HCT116 (cell line): ENCODE measurements around the gene TTR. TPM values are rescaled to one million over a fixed set of nuclear protein-coding genes. Genes with fewer than 3 reads are reported as not detected.

ENCODE experiments used
- ATAC-seq: fragments of 200-7000 bp; cut with Tn5 transposase; 2 replicates; pipeline ENCODE4 v1.9.1; 2020; ENCODE audit warnings: mild to moderate bottlenecking, moderate library complexity
- BruUV-seq: library from RNA; stranded (reverse); fragments of 400-500 nt; replicated peaks from 2 replicates; lab custom pipeline; 2021; lab: Mats Ljungman, UMichigan
- CTCF ChIA-PET: fragments of 300-600 bp; sonication (Branson Sonifier 250); formaldehyde crosslinking; loops from one replicate; lab custom pipeline; 2021; ENCODE audit warnings: antibody characterized with exemption; lab: Charles Lee
- POLR2A ChIA-PET: fragments of 300-600, 350-600 bp; sonication (Branson Sonifier 250); formaldehyde crosslinking; loops from one replicate; lab custom pipeline; 2021; ENCODE audit warnings: antibody characterized with exemption; lab: Charles Lee
- RAD21 ChIA-PET, 2 experiments: fragments of 300-600 bp; sonication (Branson Sonifier 250); formaldehyde crosslinking; loops; one replicate each; lab custom pipeline; 2023; ENCODE audit warnings: low total read pairs in 2 of 2; ENCODE audit not compliant: uncharacterized antibody in 2 of 2, unreplicated experiment in 2 of 2, low non-redundant PET in 1 of 2; lab: Charles Lee
- DNase-seq: peaks from one replicate; pipeline ENCODE4 v3.0.0-alpha.2; 2010; ENCODE audit warnings: low read depth, low spot score
- H2AFZ ChIP-seq: fragments of 200-600 bp; shearing (Covaris generic), sonication (generic); 2 replicates; pipeline ENCODE4 v1.6.1; 2017; ENCODE audit warnings: low read depth, mixed run types, mixed read lengths, antibody characterized with exemption, low read length; ENCODE audit not compliant: poor library complexity, severe bottlenecking
- H3K27ac ChIP-seq: 2 replicates; pipeline ENCODE4 v1.5.1; 2012; ENCODE audit warnings: low read depth, low read length
- H3K27me3 ChIP-seq: fragments of 200-600 bp; sonication (generic); 2 replicates; pipeline ENCODE4 v1.6.1; 2016; ENCODE audit warnings: mixed run types, low read length, mixed read lengths; ENCODE audit not compliant: insufficient read depth
- H3K36me3 ChIP-seq, 2 experiments: fragments of 200-500 bp in 1 of 2; fragments of 200-600 bp in 1 of 2; sonication (Bioruptor generic) in 1 of 2; sonication (generic) in 1 of 2; 2 replicates each; pipeline versions ENCODE4 v1.5.1 to v1.6.1; 2014 to 2016; ENCODE audit warnings: low read length in 2 of 2, inconsistent platforms in 1 of 2, mixed read lengths in 1 of 2, mixed run types in 1 of 2; ENCODE audit not compliant: insufficient read depth in 2 of 2, control insufficient read depth in 1 of 2
- H3K4me1 ChIP-seq, 2 experiments: fragments of 200-600 bp in 1 of 2; sonication (generic) in 1 of 2; 2 replicates each; pipeline versions ENCODE4 v1.5.1 to v1.6.1; 2012 to 2017; ENCODE audit warnings: low read length in 2 of 2, inconsistent platforms in 1 of 2, mild to moderate bottlenecking in 1 of 2, mixed read lengths in 1 of 2, mixed run types in 1 of 2, moderate library complexity in 1 of 2; ENCODE audit not compliant: insufficient read depth in 2 of 2, control insufficient read depth in 1 of 2
- H3K4me2 ChIP-seq: fragments of 200-600 bp; sonication (generic); 2 replicates; pipeline ENCODE4 v1.6.1; 2017; ENCODE audit warnings: mixed run types, low read length, mixed read lengths
- H3K4me3 ChIP-seq, 2 experiments: fragments of 200-600 bp in 1 of 2; sonication (generic) in 1 of 2; replicated peaks in 1 of 2; 2 replicates each; pipeline ENCODE4 v1.5.1; 2011 to 2016; ENCODE audit warnings: low read length in 2 of 2, control low read depth in 1 of 2, low read depth in 1 of 2, mild to moderate bottlenecking in 1 of 2, mixed read lengths in 1 of 2, mixed run types in 1 of 2
- H3K79me2 ChIP-seq: fragments of 200-600 bp; sonication (generic); 2 replicates; pipeline ENCODE4 v1.6.1; 2017; ENCODE audit warnings: mild to moderate bottlenecking, mixed run types, low read length, moderate library complexity, mixed read lengths; ENCODE audit not compliant: insufficient read depth
- H3K9ac ChIP-seq: fragments of 200-600 bp; sonication (generic); 2 replicates; pipeline ENCODE4 v1.6.1; 2016; ENCODE audit warnings: low read length, mixed read lengths
- H3K9me2 ChIP-seq: fragments of 200-600 bp; sonication (generic), shearing (Covaris generic); 2 replicates; pipeline ENCODE4 v1.6.1; 2017; ENCODE audit warnings: mixed run types, mild to moderate bottlenecking, moderate library complexity; ENCODE audit not compliant: insufficient read depth
- H3K9me3 ChIP-seq, 2 experiments: fragments of 200-500 bp in 1 of 2; fragments of 200-600 bp in 1 of 2; sonication (Bioruptor generic) in 1 of 2; sonication (generic) in 1 of 2; 2 replicates each; pipeline ENCODE4 v1.6.1; 2014 to 2017; ENCODE audit warnings: low read length in 2 of 2, mixed read lengths in 2 of 2, inconsistent platforms in 1 of 2, low read depth in 1 of 2, mild to moderate bottlenecking in 1 of 2, mixed run types in 1 of 2, moderate library complexity in 1 of 2; ENCODE audit not compliant: control insufficient read depth in 1 of 2, insufficient read depth in 1 of 2
- H4K20me1 ChIP-seq: fragments of 200-600 bp; sonication (generic), shearing (Covaris generic); 2 replicates; pipeline ENCODE4 v1.6.1; 2017; ENCODE audit warnings: mixed run types, mild to moderate bottlenecking, moderate library complexity; ENCODE audit not compliant: insufficient read depth
- ATF3 ChIP-seq: IDR thresholded peaks from 2 replicates; pipeline ENCODE4 v1.6.1; 2012
- CTCF ChIP-seq, 3 experiments: fragments of 200-600 bp in 1 of 3; sonication (generic) in 1 of 3; IDR thresholded peaks in 2 of 3; conservative IDR thresholded peaks in 1 of 3; 2 replicates each; pipeline ENCODE4 v1.5.1; 2012 to 2017; ENCODE audit warnings: low read depth in 2 of 3, low read length in 2 of 3, antibody characterized with exemption in 1 of 3, borderline replicate concordance in 1 of 3, control low read depth in 1 of 3, mild to moderate bottlenecking in 1 of 3, mixed read lengths in 1 of 3, mixed run types in 1 of 3, moderate library complexity in 1 of 3; ENCODE audit not compliant: insufficient read depth in 1 of 3
- POLR2AphosphoS5 ChIP-seq: IDR thresholded peaks from 2 replicates; pipeline ENCODE4 v1.6.1; 2011; ENCODE audit warnings: mild to moderate bottlenecking, low read depth, low read length, moderate library complexity
- RAD21 ChIP-seq: IDR thresholded peaks from 2 replicates; pipeline ENCODE4 v1.6.1; 2012; ENCODE audit warnings: low read depth, mild to moderate bottlenecking
- intact Hi-C: fragments of 100-400 bp; cut with micrococcal nuclease; formaldehyde crosslinking; loops from 2 replicates; pipeline ENCODE4 v1.10.0; 2022
- total RNA-seq: library from RNA; stranded (reverse); gene quantifications from one replicate; pipeline ENCODE4 v1.2.1, GENCODE V29; 2021; ENCODE audit not compliant: unreplicated experiment

Gene TTR
- total RNA-seq, 1 experiment from 2014 or later, result 1.2 TPM

DNA sequence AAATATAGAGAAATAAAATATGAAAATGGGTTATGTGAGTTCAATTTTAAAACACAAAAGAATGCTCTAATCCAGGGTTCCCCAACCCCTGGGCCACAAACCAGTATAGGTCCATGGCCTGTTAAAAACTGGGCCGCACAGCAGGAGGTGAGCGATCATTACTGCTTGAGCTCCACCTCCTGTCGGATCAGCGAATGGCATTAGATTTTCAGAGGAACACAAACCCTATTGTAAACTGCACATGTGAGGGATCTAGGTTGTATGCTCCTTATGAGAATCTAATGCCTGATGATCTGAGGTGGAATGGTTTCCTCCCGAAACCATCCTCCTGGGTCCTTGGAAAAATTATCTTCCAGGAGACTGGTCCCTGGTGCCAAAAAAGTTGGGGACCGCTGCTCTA is 34.7 kb downstream of the TTR start:
- no peak for ATAC-seq
- no peak overlapping the region for H2AFZ ChIP-seq
- no peaks in the 10 kb centered on the region for H3K27me3 ChIP-seq
- BruUV-seq, result no TSS peak
- H3K4me3 ChIP-seq, result no peak overlapping the region
- TF ChIP-seq CTCF (IDR thresholded peaks at IDR 0.05 in 2 of 3, conservative IDR thresholded peaks at IDR 0.05 in 1 of 3; ENCODE audit: borderline replicate concordance in 1 of 3, insufficient read depth in 1 of 3, low read depth in 2 of 3, low read length in 2 of 3), result 0 out of 6 replicates have a peak, but pooled peaks of 1 of the 3 experiments have one; percentile 5
- no peak for TF ChIP-seq POLR2AphosphoS5
- no peaks in the 10 kb centered on the region for H3K36me3 ChIP-seq
- no peak overlapping the region for H3K27ac ChIP-seq
- ChIA-PET POLR2A (no interaction called here), RAD21 (no interaction called here), CTCF (no interaction called here)
- no peaks in the 10 kb centered on the region for H3K9me2 ChIP-seq
- DNase-seq, result no peak
- no peak overlapping the region for H3K4me2 ChIP-seq
- no peaks in the 10 kb centered on the region for H3K9me3 ChIP-seq
- intact Hi-C loops, result no loop called here
- H4K20me1 ChIP-seq, result no peaks in the 10 kb centered on the region
- no peaks in the 10 kb centered on the region for H3K4me1 ChIP-seq
- no peak overlapping the region for H3K9ac ChIP-seq
- H3K79me2 ChIP-seq, result no peaks in the 10 kb centered on the region

DNA sequence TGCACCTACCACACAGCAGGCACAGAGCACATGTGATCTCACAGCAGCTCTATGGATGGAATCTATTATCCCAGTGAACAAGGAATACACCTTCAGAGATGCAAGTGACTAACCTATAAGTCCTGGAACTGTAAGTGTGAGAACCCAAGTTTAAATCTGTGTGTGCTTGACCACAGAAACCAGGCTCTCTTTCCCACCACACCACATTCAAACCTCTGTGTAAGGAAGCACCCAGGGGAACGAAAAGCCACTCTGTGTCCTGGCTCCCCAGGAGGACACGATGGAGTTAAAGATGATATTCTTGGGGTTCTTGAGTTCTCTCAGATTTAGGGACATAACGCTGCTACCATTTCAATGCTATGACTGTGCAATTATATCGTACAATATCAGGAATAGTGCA is 38.9 kb downstream of the TTR start:
- H3K4me2 ChIP-seq, result no peak overlapping the region
- H3K27me3 ChIP-seq, result no peaks in the 10 kb centered on the region
- no peaks in the 10 kb centered on the region for H3K36me3 ChIP-seq
- no peaks in the 10 kb centered on the region for H3K9me3 ChIP-seq
- TF ChIP-seq RAD21 (no peak), ATF3 (no peak)
- H2AFZ ChIP-seq, result no peak overlapping the region
- no peak overlapping the region for H3K9ac ChIP-seq
- no peaks in the 10 kb centered on the region for H3K4me1 ChIP-seq
- ChIA-PET RAD21 (no interaction called here), CTCF (no interaction called here), POLR2A (no interaction called here)
- no peaks in the 10 kb centered on the region for H4K20me1 ChIP-seq
- no TSS peak for BruUV-seq
- no peak overlapping the region for H3K27ac ChIP-seq
- intact Hi-C loops, result no loop called here
- no peaks in the 10 kb centered on the region for H3K79me2 ChIP-seq
- no peaks in the 10 kb centered on the region for H3K9me2 ChIP-seq
- ATAC-seq, result no peak
- no peak for DNase-seq
- H3K4me3 ChIP-seq, result no peak overlapping the region
